WTC11 (cell line): Measurements from ENCODE around the gene ISG15. TPM values are rescaled to one million over a fixed set of nuclear protein-coding genes. Genes with fewer than 3 reads are reported as not detected.
"Not testable (repeated sequence)": the region's sequence is repeated elsewhere in the genome, so short reads cannot be mapped to it uniquely, and the experiment has no call there.

Experiments
- ATAC-seq: fragments of 200-7000 bp; cut with Tn5 transposase; 2 replicates; pipeline ENCODE4 v1.10.0; 2021; ENCODE audit warnings: mild to moderate bottlenecking, moderate library complexity
- CTCF ChIA-PET: fragments of 300-600 bp; sonication (Branson Sonifier 250); formaldehyde crosslinking; loops from one replicate; lab custom pipeline; 2021; ENCODE audit warnings: antibody characterized with exemption; lab: Charles Lee
- POLR2A ChIA-PET: fragments of 350-600 bp; sonication (Branson Sonifier 250); formaldehyde crosslinking; loops from one replicate; lab custom pipeline; 2021; ENCODE audit warnings: antibody characterized with exemption; lab: Charles Lee
- DNase-seq: peaks from one replicate; pipeline ENCODE4 v3.0.0; 2021; ENCODE audit warnings: low spot score
- H3K27ac Mint-ChIP-seq: 2 replicates; pipeline ENCODE4 v1.8.0; 2021; ENCODE audit warnings: mixed read lengths
- H3K27me3 Mint-ChIP-seq: 2 replicates; pipeline ENCODE4 v1.8.0; 2021; ENCODE audit warnings: low read depth, mild to moderate bottlenecking, moderate library complexity, mixed read lengths
- H3K36me3 Mint-ChIP-seq: 2 replicates; pipeline ENCODE4 v1.8.0; 2021; ENCODE audit warnings: mixed read lengths
- H3K4me1 Mint-ChIP-seq: 2 replicates; pipeline ENCODE4 v1.8.0; 2022; ENCODE audit warnings: mixed read lengths
- H3K4me3 Mint-ChIP-seq: 2 replicates; pipeline ENCODE4 v1.8.0; 2021; ENCODE audit warnings: mild to moderate bottlenecking, moderate library complexity, mixed read lengths
- H3K9me3 Mint-ChIP-seq: 2 replicates; pipeline ENCODE4 v1.8.0; 2021; ENCODE audit warnings: mixed read lengths
- ATF1 ChIP-seq: sonication (generic); formaldehyde crosslinking; IDR thresholded peaks from 2 replicates; pipeline ENCODE4 v1.8.1; 2023; ENCODE audit warnings: mild to moderate bottlenecking, moderate library complexity, missing genetic modification reagents
- ATF6 ChIP-seq: sonication (generic); formaldehyde crosslinking; IDR thresholded peaks from 2 replicates; pipeline ENCODE4 v1.8.1; 2023; ENCODE audit warnings: mild to moderate bottlenecking, missing genetic modification reagents
- CREM ChIP-seq: sonication (generic); formaldehyde crosslinking; IDR thresholded peaks from 2 replicates; pipeline ENCODE4 v1.8.1; 2022; ENCODE audit warnings: mild to moderate bottlenecking, missing genetic modification reagents, moderate library complexity
- ELF4 ChIP-seq: sonication (generic); formaldehyde crosslinking; IDR thresholded peaks from 2 replicates; pipeline ENCODE4 v1.8.1; 2022; ENCODE audit warnings: low read depth, mild to moderate bottlenecking, moderate library complexity, missing genetic modification reagents
- ETV6 ChIP-seq: sonication (generic); formaldehyde crosslinking; IDR thresholded peaks from 2 replicates; pipeline ENCODE4 v1.8.1; 2022; ENCODE audit warnings: mild to moderate bottlenecking, missing genetic modification reagents
- GABPB1 ChIP-seq: sonication (generic); formaldehyde crosslinking; IDR thresholded peaks from 2 replicates; pipeline ENCODE4 v1.8.1; 2023; ENCODE audit warnings: mild to moderate bottlenecking, missing genetic modification reagents
- GTF2I ChIP-seq: fragments of 250-450 bp; sonication (Bioruptor Pico); conservative IDR thresholded peaks from 2 replicates; pipeline ENCODE4 v1.4.0; 2021; ENCODE audit warnings: mild to moderate bottlenecking
- HMGA2 ChIP-seq: fragments of 250-450 bp; sonication (Bioruptor Pico); IDR thresholded peaks from 2 replicates; pipeline ENCODE4 v1.4.0; 2021; ENCODE audit warnings: mild to moderate bottlenecking, moderate library complexity
- SMAD3 ChIP-seq: sonication (generic); formaldehyde crosslinking; IDR thresholded peaks from 2 replicates; pipeline ENCODE4 v1.8.0; 2022; ENCODE audit warnings: missing genetic modification reagents, mild to moderate bottlenecking, borderline replicate concordance
- TEAD4 ChIP-seq: sonication (generic); formaldehyde crosslinking; IDR thresholded peaks from 2 replicates; pipeline ENCODE4 v1.8.0; 2022; ENCODE audit warnings: mild to moderate bottlenecking, missing genetic modification reagents
- TP53 ChIP-seq: sonication (generic); formaldehyde crosslinking; IDR thresholded peaks from 2 replicates; pipeline ENCODE4 v1.8.1; 2023; ENCODE audit warnings: mild to moderate bottlenecking, missing genetic modification reagents
- USF2 ChIP-seq: sonication (generic); formaldehyde crosslinking; IDR thresholded peaks from 2 replicates; pipeline ENCODE4 v1.8.1; 2023; ENCODE audit warnings: mild to moderate bottlenecking, missing genetic modification reagents, moderate library complexity
- total RNA-seq: library from RNA; stranded (reverse); gene quantifications from 3 replicates; pipeline ENCODE4 v1.2.3, GENCODE V29; 2021
- TF ChIP-seq, protein P1 (sequence below): sonication (generic); formaldehyde crosslinking; conservative IDR thresholded peaks from 2 replicates; pipeline ENCODE4 v1.8.1; 2022; ENCODE audit warnings: mild to moderate bottlenecking, missing genetic modification reagents
- TF ChIP-seq, protein P2 (sequence below): sonication (generic); formaldehyde crosslinking; IDR thresholded peaks from 2 replicates; pipeline ENCODE4 v1.8.0; 2022; ENCODE audit warnings: mild to moderate bottlenecking, missing genetic modification reagents

ISG15 gene
- total RNA-seq, 1 experiment from 2014 or later: 29.5 TPM

DNA sequence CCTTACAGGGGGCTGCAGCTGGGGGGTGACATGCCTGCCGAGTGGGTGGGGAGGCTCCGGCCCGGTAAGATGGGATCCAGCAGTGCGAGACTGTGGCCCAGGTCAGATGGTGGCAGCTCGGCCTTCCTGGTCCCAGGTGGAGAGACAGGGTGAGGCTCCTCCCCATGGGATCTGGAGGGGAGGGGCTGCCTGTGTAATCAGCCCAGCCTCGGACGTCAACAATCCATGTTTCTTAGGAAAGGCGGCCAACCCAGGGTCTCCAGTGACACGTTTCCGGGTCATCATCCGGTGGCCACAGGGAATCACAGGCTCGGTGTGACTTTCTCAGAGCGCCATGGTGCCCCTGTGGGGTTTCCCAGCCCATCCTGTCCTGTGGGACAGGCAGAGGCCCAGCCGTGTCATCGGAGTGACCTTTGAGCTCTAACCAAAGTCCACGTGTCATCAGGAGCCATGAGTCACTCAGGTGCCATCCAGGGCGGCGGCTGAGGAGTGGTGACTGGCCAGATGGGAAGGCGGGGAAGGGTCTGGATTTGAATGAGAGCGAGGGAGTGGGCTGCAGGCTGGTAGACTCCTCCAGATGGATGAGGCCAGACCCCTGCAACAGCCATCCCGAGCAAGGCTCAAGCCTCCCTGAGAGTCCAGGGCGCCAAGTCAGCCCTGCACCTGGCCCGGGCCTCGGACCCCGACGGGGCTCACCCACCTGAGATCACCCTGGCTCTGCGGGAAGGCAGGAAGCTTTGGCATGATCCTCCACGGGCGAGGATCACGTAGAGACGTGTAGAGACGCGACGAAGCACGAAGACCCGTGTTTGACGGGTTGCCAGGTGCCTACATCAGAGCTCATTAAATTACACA, 6.8 kb upstream of the ISG15 start:
- TF ChIP-seq GABPB1 (peak; percentile 88), USF2 (CRISPR knock-in tag) (no peak)
- Mint-ChIP-seq H3K9me3 (peaks cover 1% of the 10 kb centered on the region), H3K4me3 (no peak overlapping the region), H3K27me3 (peaks cover 75% of the 10 kb centered on the region), H3K4me1 (peaks cover 14% of the 10 kb centered on the region), H3K27ac (peak overlapping the region; percentile 45; the same call in 1 of the 2 replicates), H3K36me3 (no peaks in the 10 kb centered on the region)
- ChIA-PET POLR2A (no interaction called here), CTCF (interaction anchor here (1.1 to 3.1 kb wide), 5 partner anchors 13 to 57 kb away, joined by 3 to 8 read pairs (median 6); partner anchors contain the start of gene AGRN)
- peak; percentile 23; the same call in 1 of the 2 replicates for ATAC-seq
- peak; percentile 25 for DNase-seq

DNA sequence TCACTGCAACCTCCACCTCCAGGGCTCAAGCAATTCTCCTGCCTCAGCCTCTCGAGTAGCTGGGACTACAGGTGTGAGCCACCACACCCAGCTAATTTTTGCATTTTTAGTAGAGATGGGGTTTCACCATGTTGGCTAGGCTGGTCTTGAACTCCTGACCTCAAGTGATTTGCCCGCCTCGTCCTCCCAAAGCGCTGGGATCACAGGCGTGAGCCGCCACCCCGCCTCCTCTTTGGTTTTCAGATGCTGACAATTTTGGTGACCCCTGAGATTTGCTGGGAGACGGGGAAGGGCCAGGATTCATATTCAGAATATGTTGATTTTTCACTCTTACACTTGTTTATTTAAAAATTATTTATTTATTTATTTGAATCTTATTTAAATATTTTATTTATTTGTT, 3.2 kb upstream of the ISG15 start:
- POLR2A ChIA-PET, H3K9me3 Mint-ChIP-seq, H3K27ac Mint-ChIP-seq, ATAC-seq, DNase-seq, H3K4me3 Mint-ChIP-seq, H3K36me3 Mint-ChIP-seq: not testable (repeated sequence)
- CTCF ChIA-PET: interaction anchor here (1.2 kb wide), 1 partner anchor 9 kb away, joined by 4 read pairs; no protein-coding TSS in a partner anchor
- peak; percentile 43; the same call in 1 of the 2 replicates for TF ChIP-seq HMGA2 (CRISPR knock-in tag)
- Mint-ChIP-seq H3K27me3 (peaks cover 59% of the 10 kb centered on the region), H3K4me1 (peaks cover 31% of the 10 kb centered on the region)

- POLR2A ChIA-PET: no interaction called here
Observed at GRCh38 chr1:1011396-1011949, 1.8 kb upstream of the ISG15 start.

GRCh38 chr1:1012736-1013104, 577 bp upstream of the ISG15 start:
- H3K36me3 Mint-ChIP-seq, H3K9me3 Mint-ChIP-seq, ATAC-seq, DNase-seq: not testable (repeated sequence)
- ChIA-PET CTCF (interaction anchor here (1.4 to 3.6 kb wide), 5 partner anchors 10 to 51 kb away, joined by 5 to 36 read pairs (median 18); partner anchors contain the start of gene PERM1), POLR2A (interaction anchor here (0.6 to 2.7 kb wide), 3 partner anchors 12 to 27 kb away, joined by 3 to 8 read pairs (median 3); no protein-coding TSS in a partner anchor)
- Mint-ChIP-seq H3K27ac (peak overlapping the region; percentile 95), H3K4me1 (peaks cover 29% of the 10 kb centered on the region), H3K4me3 (peak overlapping the region; percentile 78), H3K27me3 (peaks cover 52% of the 10 kb centered on the region)

More at GRCh38 chr1:1011396-1011949, 1.8 kb upstream of the ISG15 start:
- Mint-ChIP-seq H3K36me3 (no peaks in the 10 kb centered on the region), H3K9me3 (peaks cover 4% of the 10 kb centered on the region), H3K4me3 (no peak overlapping the region), H3K27ac (no peak overlapping the region; the same call in 1 of the 2 replicates)
- no peak for DNase-seq
- TF ChIP-seq TP53 (CRISPR knock-in tag): no peak
- no peak for TF ChIP-seq ATF1 (CRISPR knock-in tag)
- TF ChIP-seq, protein P1, sequence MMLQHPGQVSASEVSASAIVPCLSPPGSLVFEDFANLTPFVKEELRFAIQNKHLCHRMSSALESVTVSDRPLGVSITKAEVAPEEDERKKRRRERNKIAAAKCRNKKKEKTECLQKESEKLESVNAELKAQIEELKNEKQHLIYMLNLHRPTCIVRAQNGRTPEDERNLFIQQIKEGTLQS (CRISPR knock-in tag): no peak
- no peak for TF ChIP-seq ATF6 (CRISPR knock-in tag)
- no peak for TF ChIP-seq ELF4 (CRISPR knock-in tag)
- TF ChIP-seq GTF2I (CRISPR knock-in tag): no peak
- TF ChIP-seq SMAD3 (CRISPR knock-in tag): no peak
- TF ChIP-seq TEAD4 (CRISPR knock-in tag): no peak
- no peak for TF ChIP-seq CREM (CRISPR knock-in tag)
- TF ChIP-seq ETV6 (CRISPR knock-in tag): no peak
- TF ChIP-seq, protein P2, sequence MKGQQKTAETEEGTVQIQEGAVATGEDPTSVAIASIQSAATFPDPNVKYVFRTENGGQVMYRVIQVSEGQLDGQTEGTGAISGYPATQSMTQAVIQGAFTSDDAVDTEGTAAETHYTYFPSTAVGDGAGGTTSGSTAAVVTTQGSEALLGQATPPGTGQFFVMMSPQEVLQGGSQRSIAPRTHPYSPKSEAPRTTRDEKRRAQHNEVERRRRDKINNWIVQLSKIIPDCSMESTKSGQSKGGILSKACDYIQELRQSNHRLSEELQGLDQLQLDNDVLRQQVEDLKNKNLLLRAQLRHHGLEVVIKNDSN (CRISPR knock-in tag): no peak
- TF ChIP-seq, all 79 proteins: peak for 0
- peaks cover 51% of the 10 kb centered on the region for H3K27me3 Mint-ChIP-seq
- H3K4me1 Mint-ChIP-seq: peaks cover 26% of the 10 kb centered on the region
- ATAC-seq: no peak
- CTCF ChIA-PET: no interaction called here
